NCI-H748 treated with DMSO at 0.1 percent for 48 hours (cell line): Measurements from ENCODE around the gene CRAMP1.

Experiments
- DNase-seq: peaks from one replicate; lab custom pipeline; 2025; lab: John Stamatoyannopoulos, UW

CRAMP1 gene

DNA sequence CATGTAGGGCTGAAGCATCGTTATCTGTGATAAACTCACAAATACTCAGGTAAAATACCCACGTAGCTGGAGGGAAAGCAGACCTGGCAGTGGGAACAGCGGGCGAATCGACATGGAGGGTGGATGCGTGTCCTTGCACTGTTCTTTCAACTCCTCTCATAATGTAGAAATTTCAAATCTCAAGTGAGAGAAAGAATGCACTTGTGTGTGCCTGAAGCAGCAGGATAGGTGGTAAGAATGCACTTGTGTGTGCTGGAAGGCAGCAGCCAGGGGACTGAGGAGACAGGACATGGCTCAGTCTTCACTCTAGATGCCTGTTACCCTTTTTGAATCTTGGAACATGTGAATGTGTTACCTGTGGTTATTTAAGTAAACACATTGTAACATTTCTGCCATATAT is 10.7 kb upstream of the CRAMP1 start:
- no peak for DNase-seq

DNA sequence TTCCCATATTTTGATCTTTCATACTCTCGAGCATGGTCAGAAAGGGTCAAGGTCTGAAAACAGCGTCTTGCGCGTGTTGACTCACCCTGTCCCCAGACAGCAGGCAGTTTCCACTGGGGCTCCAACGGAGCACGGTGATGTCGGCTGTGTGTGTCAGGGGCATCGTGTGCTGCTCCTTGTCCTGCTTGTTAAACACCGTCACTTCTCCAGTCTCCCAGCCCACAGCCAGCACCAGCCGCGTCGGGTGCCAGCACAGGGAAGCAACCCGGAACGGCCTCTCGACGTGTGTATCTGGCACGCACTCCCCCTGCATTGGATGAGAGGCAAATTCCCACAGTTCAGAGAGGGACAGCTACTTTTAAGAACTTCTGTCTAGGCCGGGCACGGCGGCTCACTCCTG is 9.9 kb upstream of the CRAMP1 start:
- no peak for DNase-seq

DNA sequence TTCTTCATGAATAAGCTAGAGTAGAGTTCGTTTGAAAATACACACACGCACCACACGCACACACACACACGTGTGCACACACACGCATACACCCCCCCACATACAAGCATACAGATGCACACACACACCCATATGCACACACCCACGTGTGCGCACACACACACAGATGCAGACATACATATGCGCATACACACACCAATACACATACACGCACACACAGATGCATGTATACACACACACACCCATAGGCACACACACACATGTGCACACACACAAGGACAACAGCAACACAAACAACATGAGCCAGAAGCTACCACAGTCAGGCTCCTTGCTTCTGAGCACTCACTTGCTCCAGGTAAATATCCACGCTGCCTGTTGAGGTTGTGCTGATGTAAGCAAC is 5.4 kb upstream of the CRAMP1 start:
- no peak for DNase-seq

- DNase-seq = no peak
Measured at GRCh38 chr16:1607971-1608370, 4.2 kb upstream of the CRAMP1 start.

DNA sequence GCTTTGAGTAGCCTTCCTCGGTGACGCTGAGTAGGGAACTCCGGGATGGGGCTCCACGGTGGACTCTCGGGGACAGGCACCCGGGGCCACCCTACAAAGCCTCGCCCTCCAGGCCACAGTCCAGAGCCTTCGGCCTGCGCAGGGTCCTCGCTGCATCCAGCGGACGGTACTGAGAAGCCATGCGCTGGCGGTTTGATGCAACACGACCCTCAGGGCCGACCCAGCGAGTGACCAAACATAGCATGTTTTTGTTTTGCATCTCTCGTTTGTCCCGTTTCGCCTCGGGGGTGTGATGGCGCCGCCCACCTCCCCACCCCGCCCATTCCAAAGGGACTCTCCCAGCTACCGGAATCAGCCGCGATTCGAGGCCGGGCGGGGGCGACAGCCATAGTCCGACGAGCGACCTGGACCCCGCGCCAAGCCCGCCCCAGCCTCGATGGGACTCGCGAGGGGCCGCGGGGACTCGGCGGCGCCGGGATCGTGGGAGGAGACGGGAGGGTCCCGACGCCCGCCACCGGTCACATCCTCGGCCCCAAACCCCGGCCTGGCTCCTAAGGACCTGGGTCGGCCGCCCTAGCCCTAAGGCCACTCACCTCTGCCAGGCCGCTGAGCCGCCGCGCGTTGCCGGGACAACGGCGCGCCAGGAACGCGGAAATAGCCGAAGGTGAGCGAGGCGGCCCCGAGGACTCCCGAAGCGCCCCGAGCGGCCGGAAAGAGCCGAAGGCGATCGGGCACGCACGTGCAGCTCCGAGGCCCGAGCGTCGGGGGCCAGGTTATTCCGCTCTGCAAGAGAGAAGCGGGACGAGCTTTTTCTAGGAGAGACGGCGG is 1.9 kb upstream of the CRAMP1 start:
- peak; percentile 60 for DNase-seq

DNA sequence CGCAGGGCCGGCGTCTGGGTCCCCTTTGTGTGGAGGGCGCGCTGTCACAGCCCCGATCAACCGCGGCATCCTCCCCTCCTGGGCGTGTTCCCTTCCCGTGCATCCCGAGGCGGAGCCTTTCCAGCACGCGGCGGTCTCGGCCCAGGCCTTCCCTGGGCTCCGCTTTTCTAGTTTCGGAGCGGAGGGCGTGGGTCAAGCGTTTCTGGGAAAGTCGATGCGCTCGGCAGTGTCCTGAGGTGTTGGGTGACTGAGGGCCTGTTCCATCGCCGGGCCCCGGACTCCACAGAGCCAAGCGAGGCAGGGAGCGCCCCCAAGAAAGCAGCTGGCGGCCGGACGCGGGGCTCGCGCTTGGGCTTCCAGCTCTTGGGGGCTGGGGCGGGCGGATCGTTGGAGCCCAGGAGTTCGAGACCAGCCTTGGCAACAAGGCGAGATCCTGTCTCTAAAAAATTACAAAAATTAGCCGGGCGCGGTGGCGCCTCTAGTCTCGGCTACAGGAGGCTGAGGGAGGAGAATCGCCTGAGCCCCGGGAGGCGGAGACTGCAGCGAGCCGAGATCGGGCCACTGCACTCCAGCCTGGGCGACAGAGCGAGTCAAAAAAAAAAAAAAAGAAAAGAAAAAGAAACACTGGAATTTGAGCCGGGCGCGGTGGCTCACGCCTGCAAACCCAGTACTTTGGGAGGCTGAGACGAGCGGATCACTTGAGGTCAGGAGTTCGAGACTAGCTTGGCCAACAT is 1.1 kb upstream of the CRAMP1 start:
- DNase-seq = no peak

DNA sequence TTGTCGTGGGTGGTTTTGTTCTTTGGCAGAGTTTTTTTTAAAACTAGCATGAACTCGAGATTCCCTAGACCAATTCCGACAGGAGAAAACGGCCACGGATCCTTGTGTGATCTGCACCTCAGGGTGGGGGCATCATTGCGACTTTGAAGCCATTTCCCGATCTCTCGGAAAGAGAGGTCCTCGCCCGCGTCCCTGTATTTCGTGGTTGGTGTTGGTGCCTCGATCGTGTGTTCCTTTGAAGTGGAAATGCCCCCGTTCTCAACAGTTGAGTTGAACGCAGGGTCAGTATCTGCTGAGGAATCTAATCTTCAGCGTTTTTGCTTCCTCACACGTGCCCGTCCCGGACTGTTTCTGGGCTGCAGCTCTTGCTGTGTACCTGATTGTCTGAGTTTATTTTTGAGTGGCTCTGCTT is 1.1 kb downstream of the CRAMP1 start:
- DNase-seq = no peak

GRCh38 chr16:1613728-1614455 is 1.7 kb downstream of the CRAMP1 start:
- no peak for DNase-seq

- no peak for DNase-seq
Measured at GRCh38 chr16:1614456-1615102, 2.4 kb downstream of the CRAMP1 start.

- no peak for DNase-seq
Measured at GRCh38 chr16:1615761-1616160, 3.6 kb downstream of the CRAMP1 start.

- DNase-seq = no peak
Measured at GRCh38 chr16:1619976-1620375, 7.8 kb downstream of the CRAMP1 start.

DNA sequence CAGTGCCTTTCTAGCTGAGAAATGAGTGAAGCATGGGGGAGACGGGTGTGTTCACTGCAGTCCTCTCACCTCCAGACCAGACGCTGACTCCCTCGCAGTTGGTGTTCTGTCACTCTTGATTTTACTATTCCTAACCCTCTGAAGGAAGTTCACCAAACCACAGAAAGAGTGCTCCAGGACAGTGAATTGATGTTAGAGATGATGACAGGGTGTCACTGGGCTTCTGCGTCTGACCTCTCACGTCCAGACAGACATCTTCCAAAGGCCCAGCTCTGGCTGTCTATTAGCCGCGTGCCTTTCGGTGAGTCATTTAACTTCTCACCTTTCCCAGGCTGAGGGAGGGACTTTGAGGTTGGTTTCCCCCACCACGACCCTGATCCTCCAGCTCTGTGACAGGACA is 8.2 kb downstream of the CRAMP1 start:
- DNase-seq = no peak

- no peak for DNase-seq
Measured at GRCh38 chr16:1621851-1622250, 9.7 kb downstream of the CRAMP1 start.

DNA sequence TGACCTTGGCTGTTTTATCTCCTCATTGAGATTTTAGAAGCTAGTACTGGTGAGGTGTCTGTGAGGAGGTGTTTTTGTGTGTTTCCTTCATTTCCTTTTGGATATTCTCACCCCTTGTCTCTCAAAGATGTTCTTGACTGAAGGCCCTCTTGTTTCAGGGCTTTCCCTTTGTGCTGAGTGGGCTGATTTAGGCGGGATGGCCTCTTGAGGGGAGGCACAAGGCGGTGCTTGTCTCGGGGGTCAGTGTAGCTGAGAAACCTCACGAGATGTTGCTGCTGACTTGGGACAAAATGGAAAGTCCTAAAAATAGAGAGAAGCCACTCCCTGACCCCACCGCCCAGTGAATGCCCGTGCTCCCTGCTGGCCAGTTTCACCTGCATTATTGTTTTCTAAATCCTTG is 14.2 kb downstream of the CRAMP1 start:
- DNase-seq = no peak

DNA sequence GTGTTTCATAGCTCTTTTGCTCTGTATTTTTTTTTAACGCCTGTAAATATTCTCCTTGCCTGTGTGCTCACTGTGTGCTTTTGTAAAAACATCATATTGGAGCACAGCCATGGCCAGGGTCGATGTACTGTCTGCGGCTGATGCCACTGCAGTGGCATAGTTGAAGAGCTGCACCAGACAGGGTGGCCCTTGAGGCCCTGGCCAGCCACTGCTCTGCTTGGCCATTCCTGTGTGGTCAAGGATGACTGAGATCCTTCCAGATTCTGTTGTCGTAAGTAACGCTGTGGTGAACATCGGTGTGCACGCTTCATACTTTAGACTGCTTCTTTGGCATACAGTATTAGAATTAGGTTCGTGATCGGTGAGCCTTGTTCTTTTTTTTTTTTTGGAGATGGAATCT is 14.6 kb downstream of the CRAMP1 start:
- DNase-seq = no peak

DNA sequence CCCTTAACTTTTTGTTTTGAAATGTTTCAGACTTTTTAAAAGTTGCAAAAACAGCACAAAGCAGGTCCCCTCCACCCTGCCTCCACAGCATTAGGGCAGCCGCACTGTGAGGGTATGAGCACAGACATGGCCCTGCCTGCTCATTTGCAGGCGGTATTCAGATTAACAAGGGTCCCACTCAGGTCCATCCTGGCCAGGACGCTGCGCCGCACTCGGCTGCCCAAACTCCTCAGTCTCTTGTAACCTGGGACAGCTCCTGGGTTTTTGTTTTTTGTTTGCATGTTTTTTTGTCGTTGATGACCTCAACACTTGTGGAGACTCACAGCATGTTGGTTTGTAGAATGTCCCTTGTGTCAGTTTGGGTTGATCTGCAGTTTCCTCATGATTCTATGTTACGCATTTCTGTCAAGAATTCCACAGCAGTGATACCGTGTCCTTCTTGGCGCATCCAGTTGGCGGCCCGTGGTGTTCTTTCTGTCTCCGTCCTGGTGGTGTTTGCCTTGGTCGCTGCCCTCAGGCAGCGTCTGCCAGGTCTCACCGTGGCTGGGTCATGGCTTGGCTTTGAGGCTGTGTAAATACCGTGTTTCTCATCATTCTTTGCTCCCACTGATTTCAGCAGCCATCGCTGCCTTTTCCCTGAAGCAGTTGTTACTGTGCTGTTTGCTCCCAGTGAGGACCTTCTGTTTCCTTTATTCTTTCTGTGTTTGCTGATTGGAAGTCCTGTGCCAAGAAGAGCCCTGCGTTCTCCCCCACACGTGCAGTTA is 18.5 kb downstream of the CRAMP1 start:
- DNase-seq = no peak

GRCh38 chr16:1631230-1631629 is 19.1 kb downstream of the CRAMP1 start:
- no peak for DNase-seq

GRCh38 chr16:1631931-1632637 is 19.9 kb downstream of the CRAMP1 start:
- no peak for DNase-seq

GRCh38 chr16:1632638-1632970 is 20.4 kb downstream of the CRAMP1 start:
- no peak for DNase-seq

DNA sequence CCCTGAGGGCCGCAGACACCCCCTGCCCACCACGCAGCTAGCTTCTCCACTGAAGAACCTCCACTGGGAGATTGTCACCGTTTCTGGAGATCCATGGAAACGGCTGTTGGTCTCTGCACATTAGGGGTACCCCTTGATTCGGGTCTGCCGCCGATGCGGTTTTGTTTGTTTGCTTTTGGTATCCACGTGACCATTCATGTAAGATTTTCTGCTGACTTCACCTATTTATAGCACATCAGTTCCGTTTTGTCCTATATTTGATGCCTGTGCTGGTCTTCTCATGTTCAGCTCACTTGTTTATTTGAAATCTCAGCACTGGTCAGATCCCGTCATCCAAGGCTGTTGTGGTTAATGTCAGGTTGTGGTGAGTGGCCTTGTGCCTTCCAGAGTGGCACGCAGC is 21.1 kb downstream of the CRAMP1 start:
- DNase-seq = no peak

DNA sequence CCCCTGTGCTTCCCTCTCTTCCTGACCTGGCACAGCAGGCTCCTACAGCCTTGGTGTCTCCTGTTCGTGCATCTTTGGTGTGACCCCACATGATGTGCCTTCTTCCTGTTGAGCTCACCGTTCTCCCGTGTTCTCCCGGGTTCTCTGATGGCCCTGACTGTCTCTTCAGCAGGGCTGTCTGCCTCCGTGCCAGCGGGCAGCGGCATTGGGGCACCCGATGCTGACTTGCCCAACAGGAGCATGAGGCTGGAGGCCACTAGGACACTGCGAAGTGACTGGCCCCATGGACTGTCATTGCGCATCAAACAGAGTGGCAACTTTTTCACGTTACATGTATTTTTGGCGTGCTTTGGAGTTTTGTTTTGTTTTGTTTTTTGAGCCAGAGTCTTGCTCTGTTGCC is 22.4 kb downstream of the CRAMP1 start:
- DNase-seq = no peak
